Activated CD8-positive, alpha-beta T cell treated with anti-CD3 and anti-CD28 coated beads for 36 hours (primary cell): ENCODE results near the gene NONO. TPM values are rescaled to one million over a fixed set of nuclear protein-coding genes. Genes with fewer than 3 reads are reported as not detected.
"Not testable (repeated sequence)": the region's sequence is repeated elsewhere in the genome, so short reads cannot be mapped to it uniquely, and the experiment has no call there.

Experiments used
- ATAC-seq: fragments of 200-7000 bp; cut with Tn5 transposase; one replicate; pipeline ENCODE4 v1.10.0; 2021; ENCODE audit warnings: mild to moderate bottlenecking, moderate library complexity
- CTCF ChIA-PET: fragments of 350-600 bp; sonication (Branson Sonifier 250); formaldehyde crosslinking; loops from one replicate; lab custom pipeline; 2021; ENCODE audit warnings: antibody characterized with exemption; lab: Charles Lee
- POLR2A ChIA-PET: fragments of 350-600 bp; sonication (Branson Sonifier 250); formaldehyde crosslinking; loops from one replicate; lab custom pipeline; 2021; ENCODE audit warnings: antibody characterized with exemption; lab: Charles Lee
- DNase-seq: peaks from one replicate; pipeline ENCODE4 v3.0.0-alpha.2; 2020
- H3K27ac Mint-ChIP-seq: one replicate; pipeline ENCODE4 v1.8.0; 2021; ENCODE audit warnings: mild to moderate bottlenecking, mixed read lengths
- H3K27me3 Mint-ChIP-seq: one replicate; pipeline ENCODE4 v1.8.0; 2021; ENCODE audit warnings: mixed read lengths
- H3K36me3 Mint-ChIP-seq: one replicate; pipeline ENCODE4 v1.8.0; 2021; ENCODE audit warnings: low read depth, mixed read lengths
- H3K4me1 Mint-ChIP-seq: one replicate; pipeline ENCODE4 v1.8.0; 2021; ENCODE audit warnings: low read depth, mixed read lengths
- H3K4me3 Mint-ChIP-seq: one replicate; pipeline ENCODE4 v1.8.0; 2021; ENCODE audit warnings: mild to moderate bottlenecking, moderate library complexity, mixed read lengths
- H3K9me3 Mint-ChIP-seq: one replicate; pipeline ENCODE4 v1.8.0; 2021; ENCODE audit warnings: mixed read lengths
- intact Hi-C: fragments of 100-400 bp; cut with micrococcal nuclease; formaldehyde crosslinking; loops from one replicate; pipeline ENCODE4 v1.10.0; 2022
- total RNA-seq, 2 experiments: library from RNA; stranded (reverse); gene quantifications; one replicate each; pipeline ENCODE4 v1.2.3, GENCODE V29; 2021
- TF ChIP-seq, protein P1 (sequence below): fragments of 200-600 bp; IDR thresholded peaks from one replicate; pipeline ENCODE4 v1.8.0; 2022; ENCODE audit warnings: antibody characterized with exemption, mild to moderate bottlenecking

Gene NONO
- total RNA-seq, 2 experiments from 2014 or later, result 461 to 487 TPM

DNA sequence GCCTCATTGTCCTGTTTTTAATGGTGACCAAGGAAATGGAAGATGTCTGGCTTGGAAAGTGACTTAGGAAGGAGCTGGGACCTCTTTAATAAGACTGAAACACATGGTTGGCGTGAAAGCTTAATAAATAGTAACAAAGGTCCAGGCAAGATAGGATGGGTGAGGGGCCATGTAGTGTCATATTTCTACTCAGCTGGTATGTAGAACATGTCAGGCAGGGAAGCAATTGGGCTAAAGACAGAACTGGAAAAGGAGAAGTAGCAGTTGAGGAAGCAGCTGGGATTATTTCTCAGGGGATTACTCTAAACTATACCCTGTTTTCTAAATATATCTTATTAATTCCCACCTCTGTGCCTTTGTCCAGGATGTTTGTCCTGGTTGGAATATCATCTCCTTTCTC, 36.7 kb downstream of the NONO start:
- TF ChIP-seq, protein P1, sequence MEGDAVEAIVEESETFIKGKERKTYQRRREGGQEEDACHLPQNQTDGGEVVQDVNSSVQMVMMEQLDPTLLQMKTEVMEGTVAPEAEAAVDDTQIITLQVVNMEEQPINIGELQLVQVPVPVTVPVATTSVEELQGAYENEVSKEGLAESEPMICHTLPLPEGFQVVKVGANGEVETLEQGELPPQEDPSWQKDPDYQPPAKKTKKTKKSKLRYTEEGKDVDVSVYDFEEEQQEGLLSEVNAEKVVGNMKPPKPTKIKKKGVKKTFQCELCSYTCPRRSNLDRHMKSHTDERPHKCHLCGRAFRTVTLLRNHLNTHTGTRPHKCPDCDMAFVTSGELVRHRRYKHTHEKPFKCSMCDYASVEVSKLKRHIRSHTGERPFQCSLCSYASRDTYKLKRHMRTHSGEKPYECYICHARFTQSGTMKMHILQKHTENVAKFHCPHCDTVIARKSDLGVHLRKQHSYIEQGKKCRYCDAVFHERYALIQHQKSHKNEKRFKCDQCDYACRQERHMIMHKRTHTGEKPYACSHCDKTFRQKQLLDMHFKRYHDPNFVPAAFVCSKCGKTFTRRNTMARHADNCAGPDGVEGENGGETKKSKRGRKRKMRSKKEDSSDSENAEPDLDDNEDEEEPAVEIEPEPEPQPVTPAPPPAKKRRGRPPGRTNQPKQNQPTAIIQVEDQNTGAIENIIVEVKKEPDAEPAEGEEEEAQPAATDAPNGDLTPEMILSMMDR, result no peak
- no peaks in the 10 kb centered on the region for H3K27me3 Mint-ChIP-seq
- ATAC-seq, result no peak
- H3K4me1 Mint-ChIP-seq, result no peaks in the 10 kb centered on the region
- no peaks in the 10 kb centered on the region for H3K9me3 Mint-ChIP-seq
- DNase-seq, result no peak
- ChIA-PET CTCF (no interaction called here), POLR2A (no interaction called here)
- H3K27ac Mint-ChIP-seq, result no peak overlapping the region
- H3K4me3 Mint-ChIP-seq, result no peak overlapping the region
- intact Hi-C loops, result no loop called here
- peaks cover 9% of the 10 kb centered on the region for H3K36me3 Mint-ChIP-seq

DNA sequence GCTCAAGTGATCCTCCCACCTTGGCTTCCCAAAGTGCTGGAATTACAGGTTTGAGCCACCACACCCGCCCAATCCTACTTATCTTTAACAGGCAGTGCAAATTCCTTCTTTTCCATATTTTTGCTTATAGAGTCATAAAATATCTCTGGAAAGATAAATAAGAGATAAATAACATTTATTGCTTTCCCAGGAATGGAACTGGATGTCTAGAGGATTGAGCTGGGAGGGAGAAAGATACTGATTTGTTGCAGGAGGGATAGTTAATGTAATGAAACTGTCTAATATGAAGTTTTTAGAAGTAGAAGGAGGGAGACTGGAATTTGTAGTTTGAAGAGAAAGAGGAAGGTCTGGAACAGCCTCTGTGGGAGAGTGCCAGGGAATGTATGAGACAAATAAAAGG, 38.3 kb downstream of the NONO start:
- TF ChIP-seq, protein P1, result no peak
- no peaks in the 10 kb centered on the region for H3K27me3 Mint-ChIP-seq
- ChIA-PET POLR2A (no interaction called here), CTCF (no interaction called here)
- ATAC-seq (no peak), DNase-seq (no peak)
- H3K9me3 Mint-ChIP-seq, result peaks cover 2% of the 10 kb centered on the region
- intact Hi-C loops, result no loop called here
- H3K4me3 Mint-ChIP-seq, result no peak overlapping the region
- peaks cover 12% of the 10 kb centered on the region for H3K36me3 Mint-ChIP-seq
- H3K4me1 Mint-ChIP-seq, result no peaks in the 10 kb centered on the region
- no peak overlapping the region for H3K27ac Mint-ChIP-seq

DNA sequence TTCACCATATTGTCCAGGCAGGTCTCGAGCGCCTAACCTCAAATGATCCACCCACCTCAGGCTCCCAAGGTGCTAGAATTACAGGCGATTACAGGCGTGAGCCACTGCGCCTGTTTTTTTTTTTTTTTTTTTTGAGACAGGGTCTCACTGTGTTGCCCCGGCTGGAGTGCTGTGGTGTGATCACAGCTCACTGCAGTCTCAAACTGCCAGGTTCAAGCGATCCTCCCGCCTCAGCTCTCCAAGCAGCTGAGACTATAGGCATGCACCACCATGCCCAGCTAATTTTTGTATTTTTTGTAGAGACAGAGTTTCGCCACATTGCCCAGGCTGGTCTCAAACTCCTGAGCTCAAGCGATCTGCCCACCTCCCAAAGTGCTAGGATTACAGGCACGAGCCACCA, 41.0 kb downstream of the NONO start:
- ATAC-seq, CTCF ChIA-PET, H3K9me3 Mint-ChIP-seq: not testable (repeated sequence)

DNA sequence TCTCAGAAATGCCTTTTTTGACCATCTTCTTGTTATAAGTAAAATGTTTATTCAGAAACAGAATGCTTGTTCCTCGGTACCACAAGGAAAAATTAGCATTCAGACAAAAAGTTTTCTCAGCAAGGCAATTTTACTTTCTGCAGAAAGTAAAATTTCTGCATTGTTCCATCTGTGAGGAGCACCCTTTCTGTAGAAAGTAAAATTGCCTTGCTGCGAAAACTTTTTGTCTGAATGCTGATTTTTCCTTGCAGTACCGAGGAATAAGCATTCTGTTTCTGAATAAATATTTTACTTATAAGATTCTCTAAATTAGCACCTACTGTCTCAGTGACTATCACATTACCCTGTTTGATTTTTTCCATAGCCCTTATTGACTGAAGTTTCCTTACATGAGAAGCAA, 43.0 kb downstream of the NONO start:
- Mint-ChIP-seq H3K27me3 (no peaks in the 10 kb centered on the region), H3K4me1 (no peaks in the 10 kb centered on the region), H3K27ac (no peak overlapping the region), H3K4me3 (no peak overlapping the region), H3K36me3 (peaks cover 17% of the 10 kb centered on the region), H3K9me3 (peaks cover 3% of the 10 kb centered on the region)
- DNase-seq (no peak), ATAC-seq (no peak)
- CTCF ChIA-PET, result no interaction called here
- intact Hi-C loops, result no loop called here
- POLR2A ChIA-PET, result no interaction called here
- TF ChIP-seq, protein P1, result no peak

More for the DNA sequence above, 41.0 kb downstream of the NONO start:
- intact Hi-C loops, H3K4me3 Mint-ChIP-seq, POLR2A ChIA-PET, H3K27me3 Mint-ChIP-seq, H3K27ac Mint-ChIP-seq, H3K4me1 Mint-ChIP-seq, DNase-seq: not testable (repeated sequence)
- peaks cover 18% of the 10 kb centered on the region for H3K36me3 Mint-ChIP-seq

DNA sequence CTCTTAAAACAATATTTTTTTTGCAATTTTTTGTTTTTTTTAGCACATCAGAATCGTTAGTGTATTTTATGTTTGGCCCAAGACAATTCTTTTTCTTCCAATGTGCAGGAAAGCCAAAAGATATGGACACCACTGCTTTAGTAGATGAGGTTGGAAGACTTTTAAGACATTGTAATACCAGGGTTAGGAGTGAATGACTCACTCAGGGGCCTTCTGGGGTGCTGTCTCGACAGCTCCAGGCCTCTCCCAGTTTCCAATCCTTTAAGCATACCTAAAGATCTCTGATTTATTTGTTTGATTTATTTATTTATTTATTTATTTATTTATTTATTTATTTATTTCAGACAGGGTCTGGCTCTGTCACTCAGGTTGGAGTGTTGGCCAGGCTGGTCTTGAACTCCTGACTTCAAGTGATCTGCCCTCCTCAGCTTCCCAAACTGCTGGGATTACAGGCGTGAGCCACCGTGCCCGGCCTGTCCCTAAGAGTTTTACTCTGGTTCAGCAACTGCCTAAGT, 65.8 kb downstream of the NONO start:
- H3K4me3 Mint-ChIP-seq, CTCF ChIA-PET, H3K27ac Mint-ChIP-seq, H3K4me1 Mint-ChIP-seq, intact Hi-C loops, POLR2A ChIA-PET, H3K27me3 Mint-ChIP-seq, DNase-seq, H3K9me3 Mint-ChIP-seq, ATAC-seq, H3K36me3 Mint-ChIP-seq: not testable (repeated sequence)

DNA sequence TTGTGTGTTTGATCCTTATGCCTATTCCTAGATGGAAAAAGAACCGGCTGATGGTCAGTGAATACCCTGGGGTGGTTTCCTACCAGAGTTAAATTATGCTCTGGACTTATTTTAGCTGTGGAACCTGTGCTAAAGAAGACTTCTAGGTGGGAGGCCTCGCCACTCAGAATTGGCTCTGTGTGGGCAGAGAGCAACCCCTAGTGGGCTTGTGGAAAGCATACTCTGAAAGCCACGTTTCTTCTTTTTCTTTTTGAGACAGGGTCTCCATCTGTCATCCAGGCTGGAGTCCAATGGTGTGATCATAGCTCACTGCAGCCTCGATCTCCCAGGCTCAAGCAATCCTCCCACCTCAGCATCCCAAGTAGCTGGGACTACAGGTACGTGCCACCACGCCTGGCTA, 66.4 kb downstream of the NONO start:
- CTCF ChIA-PET, H3K27ac Mint-ChIP-seq, H3K27me3 Mint-ChIP-seq, DNase-seq, H3K36me3 Mint-ChIP-seq, intact Hi-C loops, H3K4me1 Mint-ChIP-seq, POLR2A ChIA-PET, H3K4me3 Mint-ChIP-seq, H3K9me3 Mint-ChIP-seq, ATAC-seq: not testable (repeated sequence)

Other genes starting within 250 kb of the NONO start
- 10 to 100 TPM; 33.5 to 34.6 TPM for gene SNX12, start 215.3 kb upstream of the NONO start, total RNA-seq
- 1 to 10 TPM; 6.0 to 8.7 TPM for gene FOXO4, start 187.8 kb upstream of the NONO start, total RNA-seq
- gene CXorf65, start 176.9 kb upstream of the NONO start, total RNA-seq, result 10 to 100 TPM; 17.3 to 20.0 TPM
- 100 to 1,000 TPM; 302 to 310 TPM for gene IL2RG, start 172.1 kb upstream of the NONO start, total RNA-seq
- gene MED12, start 165.0 kb upstream of the NONO start, total RNA-seq, result 10 to 100 TPM; 49.2 to 52.0 TPM
- under 1 TPM; 0.54 to 0.63 TPM for gene NLGN3, start 138.8 kb upstream of the NONO start, total RNA-seq
- not detected for gene GJB1, start 60.4 kb upstream of the NONO start, total RNA-seq
- gene ZMYM3, start 29.5 kb upstream of the NONO start, total RNA-seq, result 10 to 100 TPM; 25.8 to 27.5 TPM
- gene ITGB1BP2, start 18.1 kb downstream of the NONO start, total RNA-seq, result 1 to 10 TPM; 5.3 to 6.7 TPM
- 10 to 100 TPM; 26.8 to 30.9 TPM for gene TAF1, start 82.7 kb downstream of the NONO start, total RNA-seq
- gene OGT, start 249.5 kb downstream of the NONO start, total RNA-seq, result 100 to 1,000 TPM; 354 to 358 TPM